Measurements from ENCODE around the gene UCN. TPM values are rescaled to one million over a fixed set of nuclear protein-coding genes. Genes with fewer than 3 reads are reported as not detected.

UCN gene
- total RNA-seq, 1 donor from 2014 or later = 1.2 TPM

DNA sequence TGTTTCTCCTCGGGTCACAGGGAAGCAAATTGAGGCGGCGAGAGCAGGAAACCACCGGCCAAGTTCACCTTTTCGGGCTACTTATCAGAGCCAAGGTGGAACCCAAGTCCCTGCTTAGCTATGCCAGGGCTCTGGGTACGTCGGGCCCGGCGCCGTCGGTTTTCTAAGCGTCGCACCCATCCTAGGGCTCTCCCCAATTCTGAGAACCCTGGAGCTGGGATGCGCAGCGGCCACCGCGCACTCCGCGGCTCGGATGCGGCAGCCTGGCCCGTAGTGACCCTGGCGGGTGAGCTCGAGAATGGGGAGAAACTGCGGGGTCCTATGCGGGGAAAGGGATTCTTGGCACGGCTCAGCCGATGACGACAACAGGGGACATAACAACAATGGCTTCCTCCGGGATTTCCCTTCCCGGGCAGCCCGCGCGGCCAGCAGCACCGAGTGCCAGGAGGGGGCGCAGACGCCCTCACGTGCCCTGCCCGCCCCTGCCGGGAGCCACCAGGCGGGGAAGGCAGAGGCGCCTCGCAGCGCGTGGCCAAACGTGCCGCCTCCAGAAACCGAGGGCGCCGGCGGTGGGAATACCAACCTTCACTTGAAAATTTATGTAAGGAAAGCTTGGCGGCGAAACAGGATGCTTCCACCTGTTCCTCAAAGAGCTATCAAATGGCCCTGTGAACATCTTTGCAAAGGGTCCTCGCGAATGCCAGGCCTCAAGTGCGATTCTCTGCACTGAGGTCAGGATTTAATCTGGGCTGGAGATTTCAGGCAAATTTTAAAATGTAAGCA is 43.3 kb downstream of the UCN start:
- peaks cover 5% of the 10 kb centered on the region for H3K36me3 Mint-ChIP-seq (ENCODE audit: low read depth)
- TF ChIP-seq, protein P1, sequence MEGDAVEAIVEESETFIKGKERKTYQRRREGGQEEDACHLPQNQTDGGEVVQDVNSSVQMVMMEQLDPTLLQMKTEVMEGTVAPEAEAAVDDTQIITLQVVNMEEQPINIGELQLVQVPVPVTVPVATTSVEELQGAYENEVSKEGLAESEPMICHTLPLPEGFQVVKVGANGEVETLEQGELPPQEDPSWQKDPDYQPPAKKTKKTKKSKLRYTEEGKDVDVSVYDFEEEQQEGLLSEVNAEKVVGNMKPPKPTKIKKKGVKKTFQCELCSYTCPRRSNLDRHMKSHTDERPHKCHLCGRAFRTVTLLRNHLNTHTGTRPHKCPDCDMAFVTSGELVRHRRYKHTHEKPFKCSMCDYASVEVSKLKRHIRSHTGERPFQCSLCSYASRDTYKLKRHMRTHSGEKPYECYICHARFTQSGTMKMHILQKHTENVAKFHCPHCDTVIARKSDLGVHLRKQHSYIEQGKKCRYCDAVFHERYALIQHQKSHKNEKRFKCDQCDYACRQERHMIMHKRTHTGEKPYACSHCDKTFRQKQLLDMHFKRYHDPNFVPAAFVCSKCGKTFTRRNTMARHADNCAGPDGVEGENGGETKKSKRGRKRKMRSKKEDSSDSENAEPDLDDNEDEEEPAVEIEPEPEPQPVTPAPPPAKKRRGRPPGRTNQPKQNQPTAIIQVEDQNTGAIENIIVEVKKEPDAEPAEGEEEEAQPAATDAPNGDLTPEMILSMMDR (IDR thresholded peaks at IDR 0.05) = peak; percentile 81

DNA sequence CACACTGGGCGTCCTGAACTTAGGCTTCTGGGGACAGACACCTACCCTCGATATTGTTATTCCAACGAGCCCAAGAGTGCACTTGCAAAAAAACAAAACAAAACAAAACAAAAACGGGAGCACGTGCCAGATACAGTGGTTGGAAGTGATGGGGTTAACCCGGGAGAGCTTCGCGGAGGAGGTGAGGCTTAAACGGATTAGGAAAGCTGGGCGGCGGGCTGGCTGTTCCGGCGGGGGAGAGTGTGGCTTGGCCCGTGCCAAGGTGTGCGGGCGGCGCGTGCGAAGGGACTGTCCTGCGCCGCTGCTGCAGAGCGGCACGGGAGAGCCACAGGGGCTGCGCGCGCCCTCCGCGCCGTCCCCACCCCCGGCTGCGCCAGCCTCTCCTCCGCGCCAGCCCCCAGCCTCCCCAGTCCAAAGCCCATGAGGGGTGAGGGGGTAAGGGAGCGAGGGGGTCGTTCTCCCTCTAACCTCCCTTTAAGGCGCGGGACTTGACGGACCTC is 43.9 kb downstream of the UCN start:
- TF ChIP-seq, protein P1 (IDR thresholded peaks at IDR 0.05) = no peak
- peaks cover 19% of the 10 kb centered on the region for H3K4me1 Mint-ChIP-seq (ENCODE audit: low read depth)
- H3K9me3 Mint-ChIP-seq (ENCODE audit: low read depth) = no peaks in the 10 kb centered on the region
- peaks cover 39% of the 10 kb centered on the region for H3K27me3 Mint-ChIP-seq (ENCODE audit: low read depth)
- H3K36me3 Mint-ChIP-seq (ENCODE audit: low read depth) = peaks cover 5% of the 10 kb centered on the region
- H3K27ac Mint-ChIP-seq (ENCODE audit: unreplicated experiment) = no peak overlapping the region
- peak overlapping the region; percentile 72 for H3K4me3 Mint-ChIP-seq (ENCODE audit: unreplicated experiment)
- no peak for DNase-seq (ENCODE audit: low spot score)

More for the DNA sequence above, 43.3 kb downstream of the UCN start:
- peaks cover 19% of the 10 kb centered on the region for H3K4me1 Mint-ChIP-seq (ENCODE audit: low read depth)
- peak overlapping the region; percentile 72 for H3K4me3 Mint-ChIP-seq (ENCODE audit: unreplicated experiment)
- peaks cover 42% of the 10 kb centered on the region for H3K27me3 Mint-ChIP-seq (ENCODE audit: low read depth)
- DNase-seq (ENCODE audit: low spot score) = no peak
- no peaks in the 10 kb centered on the region for H3K9me3 Mint-ChIP-seq (ENCODE audit: low read depth)
- peak overlapping the region; percentile 50 for H3K27ac Mint-ChIP-seq (ENCODE audit: unreplicated experiment)

GRCh38 chr2:27263287-27264252 is 44.7 kb downstream of the UCN start:
- no peaks in the 10 kb centered on the region for H3K9me3 Mint-ChIP-seq (ENCODE audit: low read depth)
- peaks cover 5% of the 10 kb centered on the region for H3K36me3 Mint-ChIP-seq (ENCODE audit: low read depth)
- peaks cover 19% of the 10 kb centered on the region for H3K4me1 Mint-ChIP-seq (ENCODE audit: low read depth)
- no peak overlapping the region for H3K27ac Mint-ChIP-seq (ENCODE audit: unreplicated experiment)
- peaks cover 42% of the 10 kb centered on the region for H3K27me3 Mint-ChIP-seq (ENCODE audit: low read depth)
- DNase-seq (ENCODE audit: low spot score) = no peak
- TF ChIP-seq, protein P1 (IDR thresholded peaks at IDR 0.05) = no peak
- peak overlapping the region; percentile 73 for H3K4me3 Mint-ChIP-seq (ENCODE audit: unreplicated experiment)

GRCh38 chr2:27262379-27263286 is 45.6 kb downstream of the UCN start, which contains the start of gene SLC30A3:
Gene SLC30A3 (minus strand): TSS chr2:27263047. CDS start chr2:27262906, 141 bp downstream.
- Mint-ChIP-seq H3K36me3 (ENCODE audit: low read depth) (peaks cover 5% of the 10 kb centered on the region), H3K27ac (ENCODE audit: unreplicated experiment) (no peak within 1 kb of the TSS), H3K4me3 (ENCODE audit: unreplicated experiment) (peak within 1 kb of the TSS; percentile 73), H3K27me3 (ENCODE audit: low read depth) (peaks cover 45% of the 10 kb centered on the region), H3K4me1 (ENCODE audit: low read depth) (peaks cover 19% of the 10 kb centered on the region), H3K9me3 (ENCODE audit: low read depth) (no peaks in the 10 kb centered on the region)
- TF ChIP-seq, protein P1 (IDR thresholded peaks at IDR 0.05) = peak; percentile 35
- no peak for DNase-seq (ENCODE audit: low spot score)

Measured in chondrocyte (in vitro differentiated cells).